ENCODE results near the gene DPP8.
A peak's percentile ranks its signal among the peaks of the same experiment; 100 is the strongest.
"Not testable (repeated sequence)": the region's sequence is repeated elsewhere in the genome, so short reads cannot be mapped to it uniquely, and the experiment has no call there.

The DPP8 gene

GRCh38 chr15:65400760-65401610 lies 116.5 kb downstream of the DPP8 start:
- peak; percentile 31 for DNase-seq

GRCh38 chr15:65399997-65400396 lies 117.5 kb downstream of the DPP8 start:
- DNase-seq, result no peak

GRCh38 chr15:65399001-65399706 lies 118.3 kb downstream of the DPP8 start:
- no peak for DNase-seq

DNA sequence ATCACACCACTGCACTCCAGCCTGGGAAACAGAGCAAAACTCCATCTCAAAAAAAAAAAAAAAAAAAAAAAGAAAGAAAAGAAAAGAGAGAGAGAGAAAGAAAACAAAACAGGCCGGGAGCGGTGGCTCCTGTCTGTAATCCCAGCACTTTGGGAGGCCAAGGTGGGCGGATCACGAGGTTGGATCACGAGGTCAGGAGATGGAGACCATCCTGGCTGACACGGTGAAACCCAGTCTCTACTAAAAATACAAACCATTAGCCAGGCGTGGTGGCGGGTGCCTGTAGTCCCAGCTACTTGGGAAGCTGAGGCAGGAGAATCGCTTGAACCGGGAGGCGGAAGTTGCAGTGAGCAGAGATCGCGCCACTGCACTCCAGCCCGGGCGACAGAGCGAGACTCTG lies 119.0 kb downstream of the DPP8 start:
- DNase-seq, result not testable (repeated sequence)

GRCh38 chr15:65396965-65397317 lies 120.5 kb downstream of the DPP8 start:
- DNase-seq, result no peak

DNA sequence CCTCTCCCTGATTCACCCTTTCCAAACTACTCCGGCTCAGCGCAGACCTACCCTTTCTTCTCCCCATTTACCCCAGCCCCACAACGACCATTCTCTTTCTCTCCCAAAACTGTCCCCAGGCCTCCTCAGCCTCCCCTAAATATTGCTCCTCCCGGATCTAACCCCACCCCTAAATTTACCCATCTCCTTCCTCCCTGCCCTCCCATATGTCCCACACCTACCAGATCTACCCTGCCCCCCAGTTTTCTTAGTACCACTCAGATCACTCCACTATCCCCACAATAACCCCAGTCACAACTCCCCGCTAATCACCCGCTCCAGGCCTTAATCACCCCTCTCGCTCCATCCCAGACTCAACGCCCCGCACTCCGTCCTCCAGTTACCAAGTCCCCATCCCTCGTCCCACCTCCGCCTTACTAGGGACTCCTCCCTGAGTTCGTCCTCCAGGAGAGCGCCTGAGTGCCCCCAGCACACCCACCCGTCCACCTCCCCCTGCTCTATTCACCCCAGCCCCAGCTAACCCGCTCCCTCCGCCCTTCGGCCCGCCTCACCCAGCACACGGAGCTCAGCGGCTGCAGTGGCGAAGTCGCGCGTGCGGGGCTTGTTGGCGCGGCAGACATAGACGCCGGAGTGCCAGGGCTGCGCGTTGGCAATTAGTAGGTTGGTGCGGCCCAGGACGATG lies 121.1 kb downstream of the DPP8 start:
- no peak for DNase-seq

- DNase-seq, result no peak
Observed at GRCh38 chr15:65395567-65396202, 121.8 kb downstream of the DPP8 start.

- DNase-seq, result no peak
Observed at GRCh38 chr15:65394936-65395335, 122.6 kb downstream of the DPP8 start.

DNA sequence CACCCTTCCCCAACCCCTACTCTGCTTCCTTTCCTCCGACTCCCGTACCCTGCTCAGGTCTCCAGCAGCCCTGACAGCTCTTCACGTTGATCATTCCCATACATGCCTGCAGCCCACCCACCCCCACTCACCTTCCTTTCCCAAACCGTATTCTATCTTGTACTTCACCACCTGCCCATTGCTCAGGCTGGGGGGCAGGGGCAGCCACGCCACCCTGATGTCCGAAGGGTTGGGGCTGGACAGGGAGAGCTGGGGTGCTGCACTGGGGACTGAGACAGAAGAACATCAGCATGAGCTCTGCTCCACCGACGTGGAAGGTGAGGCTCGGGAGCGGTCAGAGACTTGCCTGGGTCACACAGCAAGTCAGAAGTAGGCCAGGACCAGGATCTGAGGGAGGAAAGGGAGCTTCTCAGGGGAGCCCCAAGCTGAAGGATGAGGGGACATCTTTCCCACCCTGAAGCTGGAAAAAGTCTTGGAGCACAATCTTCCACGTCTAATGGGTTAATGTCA lies 123.2 kb downstream of the DPP8 start:
- no peak for DNase-seq

DNA sequence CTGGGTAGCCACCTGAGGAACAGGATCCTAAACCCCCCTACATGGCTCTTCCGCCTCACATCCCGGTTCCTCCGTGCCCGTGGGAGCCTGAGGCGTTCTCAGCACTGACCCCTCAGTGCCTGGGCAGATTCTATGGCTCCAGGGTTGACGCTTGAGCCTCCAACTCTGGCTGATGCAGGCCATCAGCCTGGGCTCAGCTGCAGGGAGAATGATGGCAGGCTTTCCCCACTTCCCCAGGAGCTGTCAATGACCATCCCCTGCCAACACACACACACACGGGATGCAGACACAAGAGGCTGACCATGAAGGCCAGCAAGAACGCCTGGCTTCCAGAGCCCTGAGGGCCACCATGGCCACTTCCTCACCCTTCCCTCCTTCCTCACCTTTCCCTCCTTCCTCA lies 123.9 kb downstream of the DPP8 start:
- DNase-seq, result no peak

GRCh38 chr15:65393091-65393490 lies 124.4 kb downstream of the DPP8 start:
- no peak for DNase-seq
